Measurements from ENCODE around the gene ITGA5.

Gene ITGA5

GRCh38 chr12:54352891-54353874 is 65.9 kb downstream of the ITGA5 start:
- no peak for DNase-seq (ENCODE audit: low read depth, low spot score)

GRCh38 chr12:54352022-54352531 is 67.0 kb downstream of the ITGA5 start:
- DNase-seq (ENCODE audit: low read depth, low spot score), result no peak

GRCh38 chr12:54351341-54351740 is 67.7 kb downstream of the ITGA5 start:
- no peak for DNase-seq (ENCODE audit: low read depth, low spot score)

- no peak for DNase-seq (ENCODE audit: low read depth, low spot score)
These were observed 68.3 kb downstream of the ITGA5 start for GRCh38 chr12:54350743-54351142.

GRCh38 chr12:54349679-54350078 is 69.4 kb downstream of the ITGA5 start:
- no peak for DNase-seq (ENCODE audit: low read depth, low spot score)

GRCh38 chr12:54349036-54349435 is 70.0 kb downstream of the ITGA5 start:
- DNase-seq (ENCODE audit: low read depth, low spot score), result no peak

Data from smooth muscle cell of the brain vasculature (primary cell).